Activated T-cell treated with anti-CD3 and anti-CD28 coated beads, Interleukin-2, amount 50 U/mL, for 24 hours (primary cell): ENCODE measurements around the gene S100A10.

ENCODE experiments used
- DNase-seq: peaks from one replicate; pipeline ENCODE4 v3.0.0-alpha.2; 2020
- H3K27ac Mint-ChIP-seq: 2 replicates; pipeline ENCODE4 v1.8.0; 2020; ENCODE audit warnings: mild to moderate bottlenecking, mixed read lengths
- H3K27me3 Mint-ChIP-seq: 2 replicates; pipeline ENCODE4 v1.8.0; 2020; ENCODE audit warnings: mixed read lengths
- H3K36me3 Mint-ChIP-seq: 2 replicates; pipeline ENCODE4 v1.8.0; 2020; ENCODE audit warnings: low read depth, mixed read lengths
- H3K4me1 Mint-ChIP-seq: 2 replicates; pipeline ENCODE4 v1.8.0; 2020; ENCODE audit warnings: low read depth, mixed read lengths
- H3K4me3 Mint-ChIP-seq: 2 replicates; pipeline ENCODE4 v1.8.0; 2020; ENCODE audit warnings: mild to moderate bottlenecking, moderate library complexity, mixed read lengths
- H3K9me3 Mint-ChIP-seq: 2 replicates; pipeline ENCODE4 v1.8.0; 2020; ENCODE audit warnings: mixed read lengths

S100A10 gene

DNA sequence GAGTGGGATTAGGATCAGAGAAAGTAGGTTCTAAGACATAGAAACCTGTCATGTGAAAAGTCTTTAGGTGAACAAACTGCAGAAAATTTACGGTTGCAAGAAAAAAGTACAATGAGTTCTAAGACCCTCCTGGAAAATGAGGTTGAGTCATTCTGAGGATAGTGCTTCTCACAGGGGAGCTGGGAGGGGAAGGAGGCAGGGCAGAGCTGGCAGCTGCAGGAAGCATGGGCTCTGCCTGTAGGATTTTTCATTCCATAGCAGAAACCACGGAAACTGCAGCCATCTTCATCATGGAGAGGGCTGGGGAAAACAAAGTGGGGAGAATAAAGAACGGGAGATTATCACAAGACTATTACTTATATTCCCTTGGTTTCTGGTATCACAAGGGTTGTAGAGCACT is 58.5 kb downstream of the S100A10 start:
- Mint-ChIP-seq H3K4me1 (peaks cover 5% of the 10 kb centered on the region), H3K27ac (no peak overlapping the region), H3K27me3 (peaks cover 3% of the 10 kb centered on the region), H3K4me3 (no peak overlapping the region), H3K36me3 (no peaks in the 10 kb centered on the region), H3K9me3 (no peaks in the 10 kb centered on the region)
- no peak for DNase-seq

DNA sequence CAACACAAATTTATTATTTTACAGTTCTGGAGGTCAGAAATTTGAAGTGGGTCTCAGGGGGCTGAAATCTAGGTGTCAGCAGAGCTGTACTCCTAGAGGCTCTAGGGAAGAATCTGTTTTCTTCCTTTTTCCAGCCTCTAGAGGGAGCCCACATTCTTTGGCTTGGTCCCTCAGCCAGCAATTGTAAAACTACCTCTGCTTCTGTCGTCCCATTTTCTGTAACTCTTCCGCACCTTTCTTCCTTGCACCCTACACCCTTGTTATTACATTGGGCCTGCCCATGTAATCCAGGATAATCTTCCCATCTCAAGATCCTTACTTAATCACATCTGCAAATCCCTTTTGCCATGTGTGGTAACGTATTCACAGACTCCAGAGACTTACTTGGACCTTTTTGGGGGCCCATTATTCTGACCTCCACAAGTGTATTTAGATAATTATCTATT is 59.6 kb downstream of the S100A10 start:
- no peaks in the 10 kb centered on the region for H3K9me3 Mint-ChIP-seq
- peaks cover 2% of the 10 kb centered on the region for H3K4me1 Mint-ChIP-seq
- H3K36me3 Mint-ChIP-seq = no peaks in the 10 kb centered on the region
- H3K27ac Mint-ChIP-seq = no peak overlapping the region
- H3K27me3 Mint-ChIP-seq = peaks cover 3% of the 10 kb centered on the region
- no peak for DNase-seq
- H3K4me3 Mint-ChIP-seq = no peak overlapping the region
